ENCODE results near the gene HSPG2. TPM values are rescaled to one million over a fixed set of nuclear protein-coding genes. Genes with fewer than 3 reads are reported as not detected.
"Not testable (repeated sequence)": the region's sequence is repeated elsewhere in the genome, so short reads cannot be mapped to it uniquely, and the experiment has no call there.

HSPG2 gene
- total RNA-seq = 197 and 230 TPM in 2 replicates
- long read RNA-seq, partial matches to known transcripts = 0 of 1 reads
- long read RNA-seq, other reads (novel, unspliced or antisense) = 1 of 1 reads

- no peak for DNase-seq (ENCODE audit: extremely low spot score, unreplicated experiment)
- peak within 1 kb of the TSS; percentile 93 for H3K27ac Mint-ChIP-seq (ENCODE audit: unreplicated experiment)
- peaks cover 79% of the 10 kb centered on the region for H3K4me1 Mint-ChIP-seq (ENCODE audit: unreplicated experiment)
- H3K36me3 Mint-ChIP-seq (ENCODE audit: unreplicated experiment) = peaks cover 1% of the 10 kb centered on the region
- no peaks in the 10 kb centered on the region for H3K9me3 Mint-ChIP-seq (ENCODE audit: unreplicated experiment)
- no peaks in the 10 kb centered on the region for H3K27me3 Mint-ChIP-seq (ENCODE audit: unreplicated experiment)
- TF ChIP-seq CTCF (IDR thresholded peaks at IDR 0.05) = no peak
- H3K4me3 Mint-ChIP-seq (ENCODE audit: unreplicated experiment) = peak within 1 kb of the TSS; percentile 78
These were observed at the start of gene HSPG2 for GRCh38 chr1:21937034-21937371. HSPG2 (minus strand) TSS chr1:21937310; CDS start chr1:21937217, 93 bp downstream.

GRCh38 chr1:21986386-21986785 lies 49.3 kb upstream of the HSPG2 start:
- not testable (repeated sequence) for H3K27me3 Mint-ChIP-seq (ENCODE audit: unreplicated experiment); H3K9me3 Mint-ChIP-seq (ENCODE audit: unreplicated experiment); H3K36me3 Mint-ChIP-seq (ENCODE audit: unreplicated experiment); H3K27ac Mint-ChIP-seq (ENCODE audit: unreplicated experiment); H3K4me3 Mint-ChIP-seq (ENCODE audit: unreplicated experiment); H3K4me1 Mint-ChIP-seq (ENCODE audit: unreplicated experiment); DNase-seq (ENCODE audit: extremely low spot score, unreplicated experiment)

- H3K36me3 Mint-ChIP-seq (ENCODE audit: unreplicated experiment); DNase-seq (ENCODE audit: extremely low spot score, unreplicated experiment); H3K9me3 Mint-ChIP-seq (ENCODE audit: unreplicated experiment); H3K27ac Mint-ChIP-seq (ENCODE audit: unreplicated experiment); H3K27me3 Mint-ChIP-seq (ENCODE audit: unreplicated experiment); H3K4me3 Mint-ChIP-seq (ENCODE audit: unreplicated experiment); H3K4me1 Mint-ChIP-seq (ENCODE audit: unreplicated experiment): not testable (repeated sequence)
These were observed 48.8 kb upstream of the HSPG2 start for GRCh38 chr1:21985893-21986292.

GRCh38 chr1:21983539-21983938 lies 46.4 kb upstream of the HSPG2 start:
- not testable (repeated sequence) for H3K9me3 Mint-ChIP-seq (ENCODE audit: unreplicated experiment); DNase-seq (ENCODE audit: extremely low spot score, unreplicated experiment); H3K36me3 Mint-ChIP-seq (ENCODE audit: unreplicated experiment); H3K4me1 Mint-ChIP-seq (ENCODE audit: unreplicated experiment); H3K27me3 Mint-ChIP-seq (ENCODE audit: unreplicated experiment); H3K4me3 Mint-ChIP-seq (ENCODE audit: unreplicated experiment); H3K27ac Mint-ChIP-seq (ENCODE audit: unreplicated experiment)

GRCh38 chr1:21982122-21982521 lies 45.0 kb upstream of the HSPG2 start:
- not testable (repeated sequence) for H3K4me3 Mint-ChIP-seq (ENCODE audit: unreplicated experiment); H3K9me3 Mint-ChIP-seq (ENCODE audit: unreplicated experiment)

GRCh38 chr1:21981253-21981652 lies 44.1 kb upstream of the HSPG2 start:
- not testable (repeated sequence) for H3K4me1 Mint-ChIP-seq (ENCODE audit: unreplicated experiment); H3K36me3 Mint-ChIP-seq (ENCODE audit: unreplicated experiment); DNase-seq (ENCODE audit: extremely low spot score, unreplicated experiment); H3K9me3 Mint-ChIP-seq (ENCODE audit: unreplicated experiment); H3K27ac Mint-ChIP-seq (ENCODE audit: unreplicated experiment); H3K4me3 Mint-ChIP-seq (ENCODE audit: unreplicated experiment); H3K27me3 Mint-ChIP-seq (ENCODE audit: unreplicated experiment)

More at GRCh38 chr1:21982122-21982521, 45.0 kb upstream of the HSPG2 start:
- not testable (repeated sequence) for H3K36me3 Mint-ChIP-seq (ENCODE audit: unreplicated experiment); H3K27me3 Mint-ChIP-seq (ENCODE audit: unreplicated experiment); H3K4me1 Mint-ChIP-seq (ENCODE audit: unreplicated experiment); H3K27ac Mint-ChIP-seq (ENCODE audit: unreplicated experiment); DNase-seq (ENCODE audit: extremely low spot score, unreplicated experiment)

- not testable (repeated sequence) for H3K4me1 Mint-ChIP-seq (ENCODE audit: unreplicated experiment); H3K27ac Mint-ChIP-seq (ENCODE audit: unreplicated experiment); H3K36me3 Mint-ChIP-seq (ENCODE audit: unreplicated experiment); H3K4me3 Mint-ChIP-seq (ENCODE audit: unreplicated experiment); DNase-seq (ENCODE audit: extremely low spot score, unreplicated experiment); H3K9me3 Mint-ChIP-seq (ENCODE audit: unreplicated experiment); H3K27me3 Mint-ChIP-seq (ENCODE audit: unreplicated experiment)
- peak; percentile 27 for TF ChIP-seq CTCF (IDR thresholded peaks at IDR 0.05)
These were observed 43.6 kb upstream of the HSPG2 start for GRCh38 chr1:21980515-21981220.

GRCh38 chr1:21978209-21978608 lies 41.1 kb upstream of the HSPG2 start:
- not testable (repeated sequence) for H3K27ac Mint-ChIP-seq (ENCODE audit: unreplicated experiment); DNase-seq (ENCODE audit: extremely low spot score, unreplicated experiment); H3K4me1 Mint-ChIP-seq (ENCODE audit: unreplicated experiment); H3K4me3 Mint-ChIP-seq (ENCODE audit: unreplicated experiment); H3K9me3 Mint-ChIP-seq (ENCODE audit: unreplicated experiment); H3K27me3 Mint-ChIP-seq (ENCODE audit: unreplicated experiment); H3K36me3 Mint-ChIP-seq (ENCODE audit: unreplicated experiment)

- H3K4me1 Mint-ChIP-seq (ENCODE audit: unreplicated experiment); H3K9me3 Mint-ChIP-seq (ENCODE audit: unreplicated experiment); H3K27me3 Mint-ChIP-seq (ENCODE audit: unreplicated experiment); H3K27ac Mint-ChIP-seq (ENCODE audit: unreplicated experiment); H3K36me3 Mint-ChIP-seq (ENCODE audit: unreplicated experiment); H3K4me3 Mint-ChIP-seq (ENCODE audit: unreplicated experiment); DNase-seq (ENCODE audit: extremely low spot score, unreplicated experiment): not testable (repeated sequence)
These were observed 39.7 kb upstream of the HSPG2 start, which contains the start of gene CELA3B for GRCh38 chr1:21976703-21977239. CELA3B (plus strand) TSS chr1:21977022; CDS start chr1:21977040, 18 bp downstream.

GRCh38 chr1:21975296-21975695 lies 38.2 kb upstream of the HSPG2 start:
- not testable (repeated sequence) for H3K4me3 Mint-ChIP-seq (ENCODE audit: unreplicated experiment); DNase-seq (ENCODE audit: extremely low spot score, unreplicated experiment); H3K27me3 Mint-ChIP-seq (ENCODE audit: unreplicated experiment); H3K27ac Mint-ChIP-seq (ENCODE audit: unreplicated experiment); H3K36me3 Mint-ChIP-seq (ENCODE audit: unreplicated experiment); H3K9me3 Mint-ChIP-seq (ENCODE audit: unreplicated experiment); H3K4me1 Mint-ChIP-seq (ENCODE audit: unreplicated experiment)
